ENCODE results near the gene TUBA3C.
"Not testable (repeated sequence)": the region's sequence is repeated elsewhere in the genome, so short reads cannot be mapped to it uniquely, and the experiment has no call there.

Gene TUBA3C

GRCh38 chr13:19181621-19182485 lies at the start of gene TUBA3C:
Gene TUBA3C, minus strand, starts transcription at chr13:19181824. Its CDS starts 77 bp downstream, at chr13:19181747.
- no peak for DNase-seq

GRCh38 chr13:19207413-19207812 lies 25.8 kb upstream of the TUBA3C start:
- DNase-seq, result not testable (repeated sequence)

- DNase-seq, result not testable (repeated sequence)
These were observed 11.0 kb upstream of the TUBA3C start for GRCh38 chr13:19192622-19193021.

GRCh38 chr13:19189911-19190310 lies 8.3 kb upstream of the TUBA3C start:
- DNase-seq, result not testable (repeated sequence)

GRCh38 chr13:19189368-19189767 lies 7.7 kb upstream of the TUBA3C start:
- not testable (repeated sequence) for DNase-seq

- no peak for DNase-seq
These were observed 4.4 kb upstream of the TUBA3C start for GRCh38 chr13:19185865-19186645.

- DNase-seq, result no peak
These were observed 3.7 kb upstream of the TUBA3C start for GRCh38 chr13:19185086-19185864.

- DNase-seq, result no peak
These were observed 2.6 kb upstream of the TUBA3C start for GRCh38 chr13:19184176-19184575.

GRCh38 chr13:19183676-19184075 lies 2.1 kb upstream of the TUBA3C start:
- no peak for DNase-seq

- DNase-seq, result no peak
These were observed 912 bp upstream of the TUBA3C start for GRCh38 chr13:19182536-19182935.

- DNase-seq, result no peak
These were observed 503 bp downstream of the TUBA3C start for GRCh38 chr13:19181021-19181620.

- no peak for DNase-seq
These were observed 1.7 kb downstream of the TUBA3C start for GRCh38 chr13:19179916-19180315.

GRCh38 chr13:19178901-19179593 lies 2.6 kb downstream of the TUBA3C start:
- DNase-seq, result no peak

- DNase-seq, result not testable (repeated sequence)
These were observed 4.4 kb downstream of the TUBA3C start for GRCh38 chr13:19176981-19177776.

- DNase-seq, result no peak
These were observed 7.9 kb downstream of the TUBA3C start for GRCh38 chr13:19173752-19174151.

GRCh38 chr13:19172647-19173030 lies 9.0 kb downstream of the TUBA3C start:
- no peak for DNase-seq

- DNase-seq, result no peak
These were observed 9.5 kb downstream of the TUBA3C start for GRCh38 chr13:19172007-19172646.

GRCh38 chr13:19171563-19171962 lies 10.1 kb downstream of the TUBA3C start:
- no peak for DNase-seq

- DNase-seq, result no peak
These were observed 11.6 kb downstream of the TUBA3C start for GRCh38 chr13:19169991-19170390.

GRCh38 chr13:19169496-19169895 lies 12.1 kb downstream of the TUBA3C start:
- no peak for DNase-seq

- no peak for DNase-seq
These were observed 20.3 kb downstream of the TUBA3C start for GRCh38 chr13:19161308-19161707.
